Hypothalamus (tissue), 51 donors: Measurements from ENCODE around the gene TMEM232.
"Not testable (repeated sequence)": the region's sequence is repeated elsewhere in the genome, so short reads cannot be mapped to it uniquely, and the experiment has no call there.

Experiments
- DNase-seq, 51 donors: peaks; one replicate each; lab custom pipeline; 2025; lab: John Stamatoyannopoulos, UW

Gene TMEM232

GRCh38 chr5:110536120-110537115, 190.1 kb downstream of the TMEM232 start:
- peak in 23 of 51 donors; percentile 0 to 51 (median 10) for DNase-seq

DNA sequence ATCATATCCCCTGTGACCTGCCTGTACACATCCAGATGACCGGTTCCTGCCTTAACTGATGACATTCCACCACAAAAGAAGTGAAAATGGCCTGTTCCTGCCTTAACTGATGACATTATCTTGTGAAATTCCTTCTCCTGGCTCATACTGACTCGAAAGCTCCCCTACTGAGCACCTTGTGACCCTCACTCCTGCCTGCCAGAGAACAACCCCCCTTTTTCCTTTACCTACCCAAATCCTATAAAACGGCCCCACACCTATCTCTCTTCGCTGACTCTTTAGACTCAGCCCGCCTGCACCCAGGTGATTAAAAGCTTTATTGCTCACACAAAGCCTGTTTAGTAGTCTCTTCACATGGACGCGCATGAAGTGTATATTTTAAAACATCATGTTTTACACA, 191.3 kb downstream of the TMEM232 start:
- not testable (repeated sequence) for DNase-seq

DNA sequence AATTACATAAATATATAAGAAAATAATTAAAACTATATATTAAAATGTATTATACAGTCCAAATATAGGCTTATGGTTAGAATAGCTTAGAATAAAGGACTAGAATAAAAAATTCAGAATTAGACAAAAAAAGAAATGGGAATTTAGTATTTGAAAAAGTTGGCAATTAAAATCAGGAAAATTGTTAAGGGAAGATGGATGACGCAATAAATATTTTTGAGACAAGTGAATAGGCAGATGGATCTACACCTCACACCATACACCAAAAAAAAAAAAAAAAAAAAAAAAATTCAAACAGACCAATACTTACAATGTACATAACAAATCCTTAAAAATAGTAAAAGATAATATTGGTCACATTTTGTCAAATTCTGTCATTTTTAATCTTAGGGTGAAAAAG, 200.7 kb downstream of the TMEM232 start:
- no peak for DNase-seq

DNA sequence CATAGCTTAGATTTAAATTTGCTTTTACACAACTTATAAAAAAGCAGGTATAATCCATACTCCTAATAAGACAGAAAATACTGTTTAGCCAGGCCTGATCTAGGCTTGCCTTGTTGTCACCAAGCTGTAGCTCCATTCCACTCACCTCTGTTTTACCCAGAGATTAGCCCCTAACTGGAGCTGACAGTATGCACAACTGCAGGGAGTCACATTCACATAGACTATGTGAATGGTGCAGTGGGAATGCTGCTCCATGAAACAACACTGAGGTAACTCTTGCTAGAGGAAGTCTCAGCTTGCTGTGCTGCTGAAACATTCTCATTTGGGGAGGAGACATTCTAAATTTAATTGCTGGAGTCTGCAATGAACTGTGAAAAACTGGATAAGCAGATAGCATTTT, 209.1 kb downstream of the TMEM232 start:
- DNase-seq, result no peak

DNA sequence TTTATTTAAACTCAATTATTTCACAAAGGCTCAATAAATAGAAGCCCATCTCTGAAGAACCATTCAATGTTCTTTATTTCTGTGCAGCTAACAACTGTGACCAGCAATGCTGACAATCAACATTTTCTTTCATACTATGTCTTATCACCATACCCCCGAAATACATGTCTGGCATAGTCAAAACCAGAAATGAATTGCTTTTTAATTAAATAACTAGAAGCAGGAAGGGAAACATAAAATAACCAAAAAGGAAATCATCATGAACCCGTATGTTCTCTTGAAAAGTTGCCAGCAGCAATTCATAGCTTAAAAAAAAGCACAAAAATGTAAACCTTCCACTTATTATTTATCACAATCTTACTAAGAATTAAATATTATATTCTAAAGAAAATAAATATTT, 212.4 kb downstream of the TMEM232 start:
- no peak for DNase-seq

GRCh38 chr5:110512266-110512665, 214.2 kb downstream of the TMEM232 start:
- no peak for DNase-seq

GRCh38 chr5:110510146-110510545, 216.3 kb downstream of the TMEM232 start:
- no peak for DNase-seq

GRCh38 chr5:110507972-110508371, 218.5 kb downstream of the TMEM232 start:
- no peak for DNase-seq

DNA sequence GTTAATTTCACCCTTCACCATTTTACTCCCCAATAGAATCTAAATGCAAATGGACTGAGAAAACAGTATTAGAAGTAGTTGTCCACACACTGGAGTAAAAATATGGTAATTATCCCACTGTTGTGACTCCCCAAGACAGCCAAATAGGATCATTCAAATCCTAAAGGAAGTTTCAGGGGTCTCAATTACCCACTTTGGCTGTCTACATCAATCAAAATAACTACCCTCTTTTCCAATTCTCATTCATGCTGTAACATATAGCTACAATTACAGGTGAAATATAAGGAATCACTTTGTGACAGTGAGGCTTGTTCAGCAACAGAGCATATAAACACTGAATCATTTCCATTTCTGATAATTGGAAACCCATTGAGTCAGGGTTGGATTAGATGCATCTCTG, 220.1 kb downstream of the TMEM232 start:
- DNase-seq, result no peak

GRCh38 chr5:110496276-110496675, 230.2 kb downstream of the TMEM232 start:
- no peak for DNase-seq

GRCh38 chr5:110492446-110492845, 234.0 kb downstream of the TMEM232 start:
- DNase-seq, result no peak

DNA sequence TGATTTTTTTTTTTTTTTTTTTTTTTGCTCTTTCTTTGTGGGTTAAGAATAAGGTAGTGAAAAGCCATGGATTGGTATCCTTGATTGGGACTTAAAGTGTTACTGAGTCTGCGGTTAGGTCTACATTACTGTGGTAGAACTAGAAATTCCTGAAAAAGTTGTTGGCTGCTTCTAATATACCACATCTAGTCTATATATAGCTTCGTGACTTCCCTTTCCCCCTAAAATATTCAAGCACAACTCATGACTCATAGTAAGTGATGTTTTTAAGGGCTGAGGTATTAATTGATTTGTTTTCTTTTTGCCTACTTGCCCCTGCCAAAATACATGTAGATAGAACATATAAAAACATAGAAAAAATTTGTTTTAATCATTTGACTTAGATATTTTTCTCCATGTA, 247.6 kb downstream of the TMEM232 start:
- no peak for DNase-seq

GRCh38 chr5:110477911-110478310, 248.6 kb downstream of the TMEM232 start:
- DNase-seq, result no peak

DNA sequence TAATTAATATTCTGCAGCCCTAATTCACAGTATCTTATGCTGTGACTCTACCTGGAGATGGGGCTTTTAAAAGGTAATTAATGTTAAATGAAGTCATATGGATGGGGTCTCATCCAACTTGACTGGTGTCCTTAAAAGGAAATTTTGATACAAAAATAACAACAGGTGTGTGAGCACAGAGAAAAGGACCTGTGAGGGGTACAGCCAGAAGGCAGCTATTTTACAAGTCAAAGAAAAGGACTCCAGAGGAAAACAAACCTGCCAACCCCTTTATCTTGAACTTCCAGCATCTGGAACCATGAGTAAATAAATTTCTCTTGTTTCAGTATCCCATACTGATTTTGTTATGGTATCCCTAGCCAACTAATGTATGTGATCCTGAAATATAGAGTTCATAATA, 250.3 kb downstream of the TMEM232 start:
- DNase-seq, result no peak

- no peak for DNase-seq
Observed at GRCh38 chr5:110475529-110475928, 250.9 kb downstream of the TMEM232 start.

DNA sequence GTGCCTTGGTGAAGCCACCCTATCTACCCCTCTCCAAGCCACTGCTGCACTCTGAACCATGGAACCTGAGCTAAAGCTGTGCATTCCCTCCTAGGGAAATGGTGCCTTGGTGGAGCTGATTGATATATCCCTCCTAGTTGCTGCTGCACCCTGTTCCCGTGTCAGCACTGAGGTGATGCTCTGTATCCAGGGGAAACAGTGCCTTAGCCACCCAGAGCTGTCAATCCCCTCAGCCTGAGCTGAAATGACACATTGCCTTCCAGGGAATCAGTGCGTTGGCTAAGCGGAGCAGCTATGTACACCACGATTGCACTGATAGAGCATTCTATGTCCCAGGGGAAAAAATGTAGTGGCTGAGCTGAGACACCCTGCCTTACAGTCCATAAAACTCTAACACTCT, 257.0 kb downstream of the TMEM232 start:
- DNase-seq, result no peak

- DNase-seq, result no peak
Observed at GRCh38 chr5:110463106-110463505, 263.4 kb downstream of the TMEM232 start.

- no peak for DNase-seq
Observed at GRCh38 chr5:110460837-110461236, 265.6 kb downstream of the TMEM232 start.

- DNase-seq, result no peak
Observed at GRCh38 chr5:110458313-110458712, 268.2 kb downstream of the TMEM232 start.

GRCh38 chr5:110442856-110443255, 283.6 kb downstream of the TMEM232 start:
- no peak for DNase-seq

- DNase-seq, result no peak
Observed at GRCh38 chr5:110441035-110441434, 285.4 kb downstream of the TMEM232 start.

DNA sequence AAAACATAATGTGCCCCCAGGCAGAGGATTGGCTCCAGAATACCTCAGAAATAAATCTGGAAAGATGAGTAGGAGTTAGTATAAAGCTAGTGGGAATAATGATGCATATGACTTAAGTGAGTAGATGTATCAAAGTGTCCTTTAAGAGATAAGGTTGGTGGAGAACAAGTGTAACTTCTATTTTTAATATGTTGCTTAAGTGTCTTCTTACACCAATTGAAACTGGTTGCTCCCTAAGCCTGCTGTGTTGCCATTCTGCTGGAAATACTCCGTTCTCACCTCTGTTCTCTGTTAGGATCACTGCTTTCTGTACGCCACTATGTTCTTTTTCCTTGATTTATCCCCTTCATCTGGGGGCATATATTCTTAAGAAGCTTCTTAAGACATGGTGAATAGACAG, 286.4 kb downstream of the TMEM232 start:
- DNase-seq, result no peak
